ENCODE results near the gene PSMD11. TPM values are rescaled to one million over a fixed set of nuclear protein-coding genes. Genes with fewer than 3 reads are reported as not detected.

PSMD11 gene
- polyA plus RNA-seq, 6 donors from 2014 or later, result 107 to 128 (median 111) TPM

- Mint-ChIP-seq H3K9me3 (no peaks in the 10 kb centered on the region), H3K4me3 (no peak overlapping the region), H3K27me3 (no peaks in the 10 kb centered on the region), H3K27ac (no peak overlapping the region), H3K36me3 (peaks cover 26 to 32% of the 10 kb centered on the region in 2 donors), H3K4me1 (peaks cover 0 to 11% (median 0%) of the 10 kb centered on the region in 3 donors)
- ATAC-seq (ENCODE audit: low read depth in 2 of 2) (no peak), DNase-seq (no peak)
Observed at GRCh38 chr17:32475258-32475657, 30.9 kb downstream of the PSMD11 start.

GRCh38 chr17:32477220-32477619 is 32.9 kb downstream of the PSMD11 start:
- Mint-ChIP-seq H3K27me3 (no peaks in the 10 kb centered on the region), H3K9me3 (no peaks in the 10 kb centered on the region), H3K4me3 (no peak overlapping the region), H3K27ac (peak overlapping the region in 2 of 6 donors; percentile 56 to 64), H3K36me3 (peaks cover 13 to 36% of the 10 kb centered on the region in 2 donors), H3K4me1 (peaks cover 0 to 4% (median 0%) of the 10 kb centered on the region in 3 donors)
- no peak for ATAC-seq (ENCODE audit: low read depth in 2 of 2)
- DNase-seq, result no peak

DNA sequence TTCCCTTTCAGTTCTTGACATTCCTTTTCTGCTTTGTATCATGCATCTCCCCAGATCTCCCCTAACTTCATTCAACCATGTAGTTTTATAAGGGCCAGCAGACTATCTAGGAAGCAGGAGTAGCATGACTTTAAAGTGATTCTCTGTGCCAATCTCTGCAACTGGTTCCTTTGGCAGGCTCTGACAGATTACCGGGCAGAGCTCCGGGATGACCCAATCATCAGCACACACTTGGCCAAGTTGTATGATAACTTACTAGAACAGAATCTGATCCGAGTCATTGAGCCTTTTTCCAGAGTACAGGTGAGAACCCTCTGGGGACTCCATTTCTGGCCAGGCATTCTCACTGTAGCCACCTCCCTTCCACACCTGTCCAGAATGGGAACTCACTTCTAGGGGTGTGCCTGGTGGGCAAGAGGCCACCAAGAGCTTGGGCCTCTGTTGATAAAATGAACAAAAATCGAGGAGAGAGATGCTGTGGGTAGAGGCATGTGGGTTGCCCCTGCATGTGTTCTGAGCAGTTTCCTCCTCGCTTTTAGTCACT is 34.8 kb downstream of the PSMD11 start:
- Mint-ChIP-seq H3K4me3 (no peak overlapping the region), H3K4me1 (peaks cover 4 to 14% (median 9%) of the 10 kb centered on the region in 3 donors), H3K9me3 (no peaks in the 10 kb centered on the region), H3K27me3 (no peaks in the 10 kb centered on the region), H3K36me3 (peaks cover 8 to 37% of the 10 kb centered on the region in 2 donors), H3K27ac (no peak overlapping the region)
- ATAC-seq (ENCODE audit: low read depth in 2 of 2) (no peak), DNase-seq (no peak)

- no peak for ATAC-seq (ENCODE audit: low read depth in 2 of 2)
- Mint-ChIP-seq H3K4me3 (no peak overlapping the region), H3K27ac (peak overlapping the region in 5 of 6 donors; percentile 5 to 95 (median 63)), H3K27me3 (no peaks in the 10 kb centered on the region), H3K36me3 (peaks cover 8 to 25% of the 10 kb centered on the region in 2 donors), H3K9me3 (no peaks in the 10 kb centered on the region), H3K4me1 (peaks cover 4 to 22% (median 18%) of the 10 kb centered on the region in 3 donors)
- DNase-seq, result no peak
Observed at GRCh38 chr17:32481193-32481592, 36.9 kb downstream of the PSMD11 start.

- no peaks in the 10 kb centered on the region for H3K9me3 Mint-ChIP-seq
- H3K4me3 Mint-ChIP-seq, result no peak overlapping the region
- H3K27me3 Mint-ChIP-seq, result no peaks in the 10 kb centered on the region
- DNase-seq, result no peak
- peaks cover 6 to 15% of the 10 kb centered on the region in 2 donors for H3K36me3 Mint-ChIP-seq
- peaks cover 7 to 25% (median 22%) of the 10 kb centered on the region in 3 donors for H3K4me1 Mint-ChIP-seq
- peak overlapping the region in 5 of 6 donors; percentile 10 to 70 (median 63) for H3K27ac Mint-ChIP-seq
- ATAC-seq (ENCODE audit: low read depth in 2 of 2), result no peak
Observed at GRCh38 chr17:32482568-32483320, 38.4 kb downstream of the PSMD11 start.

DNA sequence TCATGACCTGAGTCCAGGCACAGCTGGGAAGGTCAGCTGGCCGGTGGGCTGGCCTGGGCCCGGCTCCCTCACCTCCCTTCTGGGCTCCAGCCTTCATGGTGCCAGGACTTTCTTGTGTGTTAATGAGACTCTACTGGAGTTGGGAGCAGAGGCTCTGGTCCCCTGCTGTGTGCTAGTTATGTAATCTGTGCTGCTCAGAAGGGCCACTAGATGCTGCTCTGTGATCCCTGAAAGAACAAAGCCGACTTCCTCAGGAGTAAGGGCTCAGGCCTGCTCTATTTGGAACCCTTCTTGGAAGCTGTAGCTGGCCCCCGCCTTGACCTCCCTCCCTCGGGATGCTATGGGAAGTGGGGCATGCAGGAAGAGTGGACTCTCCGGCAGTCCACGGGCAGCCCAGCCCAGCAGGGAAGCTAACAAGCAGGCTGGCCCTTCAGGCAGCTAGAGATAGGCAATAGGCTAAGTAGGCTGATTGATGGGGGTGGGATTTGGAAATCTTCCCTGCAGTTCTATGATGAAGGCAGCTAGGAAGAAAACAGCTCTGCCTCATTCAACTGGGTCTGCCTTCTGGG is 39.2 kb downstream of the PSMD11 start:
- H3K9me3 Mint-ChIP-seq, result no peaks in the 10 kb centered on the region
- DNase-seq, result peak; percentile 57
- H3K4me3 Mint-ChIP-seq, result peak overlapping the region in 3 of 8 donors; percentile 40 to 68 (median 47)
- H3K36me3 Mint-ChIP-seq, result peaks cover 0 to 12% of the 10 kb centered on the region in 2 donors
- peaks cover 12 to 33% (median 30%) of the 10 kb centered on the region in 3 donors for H3K4me1 Mint-ChIP-seq
- no peaks in the 10 kb centered on the region for H3K27me3 Mint-ChIP-seq
- ATAC-seq (ENCODE audit: low read depth in 2 of 2), result peak; percentile 23 to 42
- H3K27ac Mint-ChIP-seq, result peak overlapping the region in 5 of 6 donors; percentile 21 to 91 (median 68)

GRCh38 chr17:32484041-32484461 is 39.7 kb downstream of the PSMD11 start:
- H3K4me3 Mint-ChIP-seq, result peak overlapping the region in 4 of 8 donors; percentile 1 to 70 (median 22)
- no peak for ATAC-seq (ENCODE audit: low read depth in 2 of 2)
- no peaks in the 10 kb centered on the region for H3K27me3 Mint-ChIP-seq

DNA sequence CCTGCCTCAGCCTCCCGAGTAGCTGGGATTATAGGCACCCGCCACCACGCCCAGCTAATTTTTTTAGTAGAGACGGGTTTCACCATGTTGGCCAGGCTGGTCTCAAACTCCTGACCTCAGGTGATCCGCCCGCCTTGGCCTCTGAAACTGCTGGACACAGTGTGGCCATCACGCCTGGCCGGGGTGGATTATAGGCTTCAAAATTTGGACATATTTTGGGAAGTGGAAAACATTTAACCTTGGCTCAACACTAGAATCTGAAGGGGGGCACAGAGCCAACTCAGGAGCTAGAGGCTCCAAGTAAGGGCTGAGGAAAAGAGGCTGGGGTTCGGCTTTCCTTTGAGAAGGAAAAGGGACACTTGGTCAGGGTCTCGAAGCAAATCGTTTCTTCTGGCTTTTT is 40.3 kb downstream of the PSMD11 start:
- peak overlapping the region in 5 of 8 donors; percentile 22 to 79 (median 70) for H3K4me3 Mint-ChIP-seq
- H3K36me3 Mint-ChIP-seq, result peaks cover 0 to 12% of the 10 kb centered on the region in 2 donors
- no peaks in the 10 kb centered on the region for H3K9me3 Mint-ChIP-seq
- no peaks in the 10 kb centered on the region for H3K27me3 Mint-ChIP-seq
- DNase-seq, result no peak
- peaks cover 20 to 44% (median 37%) of the 10 kb centered on the region in 3 donors for H3K4me1 Mint-ChIP-seq
- ATAC-seq (ENCODE audit: low read depth in 2 of 2), result no peak
- H3K27ac Mint-ChIP-seq, result peak overlapping the region in 4 of 6 donors; percentile 68 to 94 (median 86)

More at GRCh38 chr17:32484041-32484461, 39.7 kb downstream of the PSMD11 start:
- Mint-ChIP-seq H3K9me3 (no peaks in the 10 kb centered on the region), H3K4me1 (peaks cover 16 to 38% (median 36%) of the 10 kb centered on the region in 3 donors), H3K36me3 (peaks cover 0 to 12% of the 10 kb centered on the region in 2 donors), H3K27ac (peak overlapping the region in 5 of 6 donors; percentile 39 to 91 (median 79))
- DNase-seq, result no peak

DNA sequence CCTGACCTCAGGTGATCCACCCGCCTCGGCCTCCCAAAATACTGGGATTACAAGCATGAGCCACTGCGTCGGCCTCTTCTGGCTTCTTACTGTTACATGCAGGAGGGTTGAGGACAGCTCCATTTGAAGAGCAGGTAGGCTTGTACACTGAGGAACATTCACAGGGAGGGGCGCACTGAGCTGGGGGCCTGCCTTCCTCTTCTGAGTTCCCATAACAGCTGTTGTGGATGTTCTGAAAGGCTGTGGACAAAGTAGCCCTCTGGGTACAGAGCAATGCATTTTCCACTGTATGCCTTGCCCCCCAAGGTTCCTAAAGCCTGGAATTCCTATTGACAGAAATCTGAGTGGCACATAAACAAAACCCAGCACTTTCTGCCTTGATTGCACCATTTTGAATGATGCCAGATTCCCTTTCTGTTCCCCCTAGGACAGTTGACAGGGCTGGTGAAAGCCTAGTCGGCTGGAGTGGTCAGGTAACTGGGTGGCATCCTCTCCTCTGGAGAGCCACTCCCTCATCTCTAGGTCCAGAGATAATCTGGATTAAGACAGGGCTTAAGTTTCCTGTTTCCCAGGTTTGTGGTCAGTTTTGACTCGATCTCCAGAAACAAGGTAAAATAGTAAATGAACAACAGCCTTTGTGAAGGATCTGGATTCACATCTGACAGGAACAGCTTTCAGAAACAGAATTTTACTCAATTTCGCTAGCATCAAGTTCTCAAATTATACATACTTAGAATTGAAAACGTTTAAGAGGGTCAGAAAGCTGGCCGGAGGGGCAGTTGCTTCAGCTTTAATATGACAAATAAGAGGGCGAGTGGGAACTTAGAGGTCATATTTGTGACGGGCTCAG is 41.2 kb downstream of the PSMD11 start:
- Mint-ChIP-seq H3K9me3 (no peaks in the 10 kb centered on the region), H3K27ac (peak overlapping the region; percentile 22 to 94 (median 78)), H3K36me3 (peaks cover 0 to 12% of the 10 kb centered on the region in 2 donors), H3K4me1 (peaks cover 22 to 53% (median 45%) of the 10 kb centered on the region in 3 donors), H3K27me3 (no peaks in the 10 kb centered on the region), H3K4me3 (peak overlapping the region; percentile 70 to 91 (median 82))
- DNase-seq (no peak), ATAC-seq (ENCODE audit: low read depth in 2 of 2) (no peak)

- H3K36me3 Mint-ChIP-seq, result peaks cover 0 to 11% of the 10 kb centered on the region in 2 donors
- peaks cover 22 to 59% (median 48%) of the 10 kb centered on the region in 3 donors for H3K4me1 Mint-ChIP-seq
- peak; percentile 77 to 79 for ATAC-seq (ENCODE audit: low read depth in 2 of 2)
- peak overlapping the region in 5 of 6 donors; percentile 64 to 94 (median 85) for H3K27ac Mint-ChIP-seq
- peak overlapping the region; percentile 73 to 91 (median 82) for H3K4me3 Mint-ChIP-seq
- no peaks in the 10 kb centered on the region for H3K9me3 Mint-ChIP-seq
- H3K27me3 Mint-ChIP-seq, result no peaks in the 10 kb centered on the region
- peak; percentile 76 for DNase-seq
Observed at GRCh38 chr17:32486111-32486700, 41.9 kb downstream of the PSMD11 start.

DNA sequence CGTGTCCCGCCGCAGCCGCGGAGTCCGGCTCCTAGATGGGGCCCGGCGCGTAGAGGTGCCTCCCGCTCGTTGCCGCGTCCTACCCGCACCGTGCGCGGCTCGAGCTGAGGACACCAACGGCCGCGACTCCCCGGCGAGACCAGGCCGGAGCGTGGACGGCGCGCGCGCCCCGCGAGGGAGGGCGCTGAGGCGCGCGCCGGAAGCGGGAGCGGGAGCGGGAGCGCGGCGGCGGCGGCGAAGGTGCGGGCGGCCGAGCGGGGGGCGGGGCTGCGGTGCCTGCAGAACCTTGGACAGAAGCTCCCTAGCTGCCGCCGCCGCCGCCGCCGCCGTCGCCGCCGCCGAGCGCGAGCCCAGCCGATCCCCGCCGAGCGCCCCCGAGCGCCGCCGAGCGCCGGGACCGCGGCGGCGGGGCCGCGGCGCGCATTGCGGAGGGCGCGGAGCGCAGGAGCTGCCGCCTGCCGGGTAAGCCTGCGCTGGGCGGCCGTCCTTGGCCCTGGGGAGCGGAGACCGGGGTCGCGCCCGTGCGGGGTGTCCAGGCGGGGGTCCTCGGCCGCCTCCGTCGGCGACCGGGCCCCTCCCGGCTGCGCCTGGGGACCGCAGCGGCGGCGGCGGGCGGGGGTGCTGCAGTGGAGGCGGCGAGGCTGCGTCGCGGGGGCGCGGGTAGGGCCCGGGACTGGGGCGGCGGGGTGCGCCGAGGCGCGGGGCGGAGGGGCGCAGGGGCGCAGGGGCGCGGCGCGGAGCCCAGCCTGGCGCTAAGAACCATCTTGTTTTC is 42.6 kb downstream of the PSMD11 start, which contains the start of gene CDK5R1:
TSS of gene CDK5R1 (plus strand) at position 293 of the 772 bp plus-strand sequence. CDS start 628 bp downstream, outside the sequence.
- H3K4me3 Mint-ChIP-seq, result peak within 1 kb of the TSS; percentile 80 to 93 (median 88)
- peak within 1 kb of the TSS in 5 of 6 donors; percentile 64 to 94 (median 85) for H3K27ac Mint-ChIP-seq
- peaks cover 0 to 4% of the 10 kb centered on the region in 2 donors for H3K36me3 Mint-ChIP-seq
- H3K4me1 Mint-ChIP-seq, result peaks cover 25 to 65% (median 55%) of the 10 kb centered on the region in 3 donors
- ATAC-seq (ENCODE audit: low read depth in 2 of 2) (peak; percentile 73 to 77), DNase-seq (peak; percentile 77)
- no peaks in the 10 kb centered on the region for H3K9me3 Mint-ChIP-seq
- no peaks in the 10 kb centered on the region for H3K27me3 Mint-ChIP-seq
